ENCODE measurements around the gene TDRD7. TPM values are rescaled to one million over a fixed set of nuclear protein-coding genes. Genes with fewer than 3 reads are reported as not detected.

Gene TDRD7
- total and polyA plus RNA-seq, 2 donors from 2014 or later, result 7.8 to 15.0 TPM

DNA sequence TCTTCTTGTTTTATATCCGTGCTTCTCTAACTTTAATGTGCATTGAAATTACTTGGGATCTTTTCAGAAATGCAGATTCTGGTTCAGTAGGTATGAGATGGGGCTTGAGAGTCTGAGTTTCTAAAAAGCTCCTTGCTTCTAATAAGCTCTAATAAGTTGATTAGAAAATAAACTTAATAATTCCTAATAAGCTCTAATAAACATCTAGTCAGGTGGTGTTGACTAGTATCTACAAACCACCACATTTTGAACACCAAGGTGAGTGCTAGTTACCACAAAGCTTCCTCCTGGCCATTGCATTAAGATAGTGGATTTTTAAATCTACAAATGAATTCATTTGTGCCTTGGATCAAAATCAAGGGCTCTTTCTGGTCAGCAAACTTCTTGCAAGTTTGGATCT, 94.9 kb downstream of the TDRD7 start:
- Histone ChIP-seq H3K9me3 (ENCODE audit: control insufficient read depth in 2 of 3, insufficient read depth in 1 of 3, low read length in 3 of 3) (no peaks in the 10 kb centered on the region), H3K9ac (ENCODE audit: low read length in 3 of 3) (no peak overlapping the region), H3K36me3 (ENCODE audit: control insufficient read depth in 2 of 3, insufficient read depth in 3 of 3, low read length in 3 of 3) (no peaks in the 10 kb centered on the region), H3K4me1 (ENCODE audit: control insufficient read depth in 2 of 3, insufficient read depth in 2 of 3, low read depth in 1 of 3, low read length in 3 of 3) (peaks cover 0 to 4% (median 3%) of the 10 kb centered on the region in 3 donors), H3K27ac (ENCODE audit: low read depth in 2 of 2, low read length in 2 of 2) (no peak overlapping the region), H3K27me3 (ENCODE audit: control insufficient read depth, insufficient read depth, low read length) (peaks cover 26% of the 10 kb centered on the region), H3K4me3 (ENCODE audit: low read length in 3 of 3) (no peak overlapping the region)
- intact Hi-C loops (cut with DNase I), result no loop called here
- FAIRE-seq (no peak), DNase-seq (no peak)
- TF ChIP-seq, protein P1, sequence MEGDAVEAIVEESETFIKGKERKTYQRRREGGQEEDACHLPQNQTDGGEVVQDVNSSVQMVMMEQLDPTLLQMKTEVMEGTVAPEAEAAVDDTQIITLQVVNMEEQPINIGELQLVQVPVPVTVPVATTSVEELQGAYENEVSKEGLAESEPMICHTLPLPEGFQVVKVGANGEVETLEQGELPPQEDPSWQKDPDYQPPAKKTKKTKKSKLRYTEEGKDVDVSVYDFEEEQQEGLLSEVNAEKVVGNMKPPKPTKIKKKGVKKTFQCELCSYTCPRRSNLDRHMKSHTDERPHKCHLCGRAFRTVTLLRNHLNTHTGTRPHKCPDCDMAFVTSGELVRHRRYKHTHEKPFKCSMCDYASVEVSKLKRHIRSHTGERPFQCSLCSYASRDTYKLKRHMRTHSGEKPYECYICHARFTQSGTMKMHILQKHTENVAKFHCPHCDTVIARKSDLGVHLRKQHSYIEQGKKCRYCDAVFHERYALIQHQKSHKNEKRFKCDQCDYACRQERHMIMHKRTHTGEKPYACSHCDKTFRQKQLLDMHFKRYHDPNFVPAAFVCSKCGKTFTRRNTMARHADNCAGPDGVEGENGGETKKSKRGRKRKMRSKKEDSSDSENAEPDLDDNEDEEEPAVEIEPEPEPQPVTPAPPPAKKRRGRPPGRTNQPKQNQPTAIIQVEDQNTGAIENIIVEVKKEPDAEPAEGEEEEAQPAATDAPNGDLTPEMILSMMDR (IDR thresholded peaks at IDR 0.05; ENCODE audit: borderline replicate concordance, extremely low read depth, insufficient read depth), result no peak

DNA sequence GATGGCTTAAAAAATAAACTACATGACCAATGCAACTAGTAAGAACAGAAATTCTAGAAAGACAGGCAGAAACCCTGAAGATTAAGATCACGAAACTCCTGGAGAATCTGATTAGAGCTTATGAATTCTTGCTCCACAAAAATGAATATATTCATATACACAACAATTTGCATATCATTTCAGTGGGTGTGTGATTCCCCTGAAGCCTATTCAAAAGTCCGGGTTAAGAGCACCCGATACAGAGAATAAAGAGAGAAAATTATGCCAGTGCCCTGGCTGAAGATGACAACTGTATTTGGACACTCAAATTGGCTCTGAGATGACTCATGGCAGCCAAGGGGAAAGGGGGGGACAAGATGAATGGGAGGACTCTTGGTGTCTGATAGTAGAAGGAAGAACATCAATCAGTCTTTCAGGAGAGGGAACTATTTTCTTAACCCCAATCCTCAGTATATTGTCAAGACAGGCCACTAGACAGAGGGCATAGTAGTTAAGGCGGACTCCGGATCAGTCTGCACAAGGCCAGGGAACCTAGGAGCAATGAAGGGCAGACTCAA, 95.6 kb downstream of the TDRD7 start:
- no peak overlapping the region for H3K27ac ChIP-seq (ENCODE audit: low read depth in 2 of 2, low read length in 2 of 2)
- FAIRE-seq (no peak), DNase-seq (no peak)
- intact Hi-C loops (cut with DNase I), result no loop called here
- no peak overlapping the region for H3K4me3 ChIP-seq (ENCODE audit: low read length in 3 of 3)
- H3K27me3 ChIP-seq (ENCODE audit: control insufficient read depth, insufficient read depth, low read length), result peaks cover 22% of the 10 kb centered on the region
- no peaks in the 10 kb centered on the region for H3K36me3 ChIP-seq (ENCODE audit: control insufficient read depth in 2 of 3, insufficient read depth in 3 of 3, low read length in 3 of 3)
- H3K4me1 ChIP-seq (ENCODE audit: control insufficient read depth in 2 of 3, insufficient read depth in 2 of 3, low read depth in 1 of 3, low read length in 3 of 3), result peaks cover 0 to under 1% (median under 1%) of the 10 kb centered on the region in 3 donors
- H3K9ac ChIP-seq (ENCODE audit: low read length in 3 of 3), result no peak overlapping the region
- TF ChIP-seq, protein P1 (IDR thresholded peaks at IDR 0.05; ENCODE audit: borderline replicate concordance, extremely low read depth, insufficient read depth), result no peak
- peaks cover 0 to 2% (median 0%) of the 10 kb centered on the region in 3 donors for H3K9me3 ChIP-seq (ENCODE audit: control insufficient read depth in 2 of 3, insufficient read depth in 1 of 3, low read length in 3 of 3)

DNA sequence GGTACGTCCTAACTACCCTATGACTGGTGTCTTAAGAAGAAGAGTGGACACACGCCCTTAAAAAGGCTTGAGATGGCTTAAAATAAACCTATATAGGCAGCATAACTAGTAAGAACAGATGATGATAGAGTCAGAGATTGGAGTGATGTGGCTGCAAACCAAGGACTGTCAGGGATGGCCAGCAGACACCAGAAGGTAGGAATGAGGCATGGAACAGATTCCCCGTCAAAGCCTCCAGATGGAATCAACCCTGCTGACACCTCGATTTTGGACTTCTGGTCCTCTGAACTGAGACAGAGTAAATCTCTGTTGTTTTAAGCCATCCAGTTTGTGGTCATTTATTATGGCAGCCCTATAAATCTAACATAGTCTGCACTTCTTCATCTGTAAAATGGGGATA, 97.0 kb downstream of the TDRD7 start:
- Histone ChIP-seq H3K36me3 (ENCODE audit: control insufficient read depth in 2 of 3, insufficient read depth in 3 of 3, low read length in 3 of 3) (no peaks in the 10 kb centered on the region), H3K27ac (ENCODE audit: low read depth in 2 of 2, low read length in 2 of 2) (no peak overlapping the region), H3K4me3 (ENCODE audit: low read length in 3 of 3) (no peak overlapping the region), H3K27me3 (ENCODE audit: control insufficient read depth, insufficient read depth, low read length) (peaks cover 9% of the 10 kb centered on the region), H3K9me3 (ENCODE audit: control insufficient read depth in 2 of 3, insufficient read depth in 1 of 3, low read length in 3 of 3) (peaks cover 0 to 2% (median 0%) of the 10 kb centered on the region in 3 donors), H3K9ac (ENCODE audit: low read length in 3 of 3) (no peak overlapping the region), H3K4me1 (ENCODE audit: control insufficient read depth in 2 of 3, insufficient read depth in 2 of 3, low read depth in 1 of 3, low read length in 3 of 3) (no peaks in the 10 kb centered on the region)
- TF ChIP-seq, protein P1 (IDR thresholded peaks at IDR 0.05; ENCODE audit: borderline replicate concordance, extremely low read depth, insufficient read depth), result no peak
- intact Hi-C loops (cut with DNase I), result no loop called here
- FAIRE-seq (no peak), DNase-seq (no peak)
